NCI-H128 (cell line): ENCODE results near the gene IGF1R.

Experiments
- DNase-seq: peaks from one replicate; lab custom pipeline; 2025; ENCODE audit not compliant: unreplicated experiment; lab: John Stamatoyannopoulos, UW

Gene IGF1R

DNA sequence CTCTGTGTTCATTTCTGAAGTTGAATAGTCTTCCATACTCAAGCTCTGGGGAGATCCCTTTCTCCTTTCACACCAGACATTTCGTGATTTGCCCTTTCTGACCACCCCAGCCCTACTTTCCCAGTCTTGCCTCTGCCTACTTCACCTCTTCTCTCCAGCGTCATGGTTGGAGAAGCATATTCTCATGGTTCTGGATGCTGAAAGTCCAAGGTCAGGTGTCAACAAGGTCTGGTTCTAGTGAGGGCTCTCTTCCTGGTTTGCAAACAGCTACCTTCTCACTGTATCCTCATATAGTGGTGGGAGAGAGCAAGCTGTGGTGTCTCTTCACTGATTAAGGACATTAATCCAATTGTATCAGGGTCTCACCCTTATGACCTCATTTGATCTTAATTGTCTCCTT, 169.4 kb downstream of the IGF1R start:
- DNase-seq: no peak

DNA sequence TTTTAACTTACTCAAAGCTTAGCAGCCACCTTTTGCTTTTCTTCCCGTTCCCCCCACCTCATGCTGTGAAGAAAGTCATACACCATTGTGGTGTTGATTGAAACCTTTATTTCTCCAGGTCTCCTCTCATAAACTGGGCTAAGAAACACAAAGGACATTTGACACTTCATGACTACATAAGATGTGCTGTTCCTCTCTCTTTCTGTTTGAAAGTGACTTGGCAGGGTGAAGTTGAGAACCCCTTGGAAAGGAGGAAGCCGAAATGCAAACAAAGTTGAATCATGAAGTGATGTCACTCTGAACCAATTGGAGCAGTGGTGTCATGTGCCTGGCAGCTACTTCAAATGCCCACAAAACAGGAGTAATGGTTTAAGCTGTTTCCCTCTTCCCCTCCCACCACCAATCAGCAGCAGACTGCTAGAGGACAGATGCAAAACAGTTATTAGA, 174.7 kb downstream of the IGF1R start:
- DNase-seq: no peak

- DNase-seq: no peak
Measured at GRCh38 chr15:98823616-98824015, 175.3 kb downstream of the IGF1R start.

DNA sequence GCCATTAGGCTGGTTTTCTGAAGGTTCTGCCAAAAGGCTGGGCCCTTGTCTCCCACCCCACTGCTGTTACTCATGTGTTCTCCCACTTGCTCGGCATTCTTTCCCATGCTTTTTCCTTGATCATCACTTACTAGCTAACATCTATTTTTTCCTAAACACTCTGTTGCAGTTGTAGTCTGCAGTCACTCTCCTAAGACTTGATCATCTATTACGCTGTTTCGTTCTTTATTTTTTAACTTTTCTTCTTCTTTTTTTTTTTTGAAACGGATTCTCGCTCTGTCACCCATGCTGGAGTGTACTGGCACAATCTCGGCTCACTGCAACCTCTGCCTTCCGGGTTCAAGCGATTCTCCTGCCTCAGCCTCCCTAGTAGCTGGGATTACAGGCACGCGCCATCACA, 176.3 kb downstream of the IGF1R start:
- DNase-seq: no peak

DNA sequence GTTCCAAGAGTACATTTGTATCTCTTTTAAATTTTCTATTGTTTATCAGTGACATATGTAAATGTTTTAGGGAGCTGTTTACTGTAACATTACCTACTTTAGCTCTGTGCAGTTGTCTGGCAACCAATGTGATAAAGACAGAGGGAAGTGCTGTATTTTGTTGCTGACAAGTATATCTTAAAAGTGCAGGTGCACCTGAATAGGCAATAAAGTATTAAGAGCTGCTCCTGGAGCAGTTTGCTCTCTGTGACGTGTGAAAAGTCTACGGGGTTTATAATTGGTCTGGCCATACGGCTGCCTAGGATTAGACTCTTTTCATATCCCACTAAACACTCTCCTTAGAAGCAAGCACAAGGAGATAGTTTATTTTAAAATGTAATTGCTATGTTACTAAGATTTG, 178.3 kb downstream of the IGF1R start:
- DNase-seq: no peak

GRCh38 chr15:98827217-98827616, 178.9 kb downstream of the IGF1R start:
- no peak for DNase-seq

- DNase-seq: no peak
Measured at GRCh38 chr15:98830034-98830634, 181.8 kb downstream of the IGF1R start.

- no peak for DNase-seq
Measured at GRCh38 chr15:98834976-98835375, 186.6 kb downstream of the IGF1R start.

- no peak for DNase-seq
Measured at GRCh38 chr15:98835876-98836275, 187.5 kb downstream of the IGF1R start.

DNA sequence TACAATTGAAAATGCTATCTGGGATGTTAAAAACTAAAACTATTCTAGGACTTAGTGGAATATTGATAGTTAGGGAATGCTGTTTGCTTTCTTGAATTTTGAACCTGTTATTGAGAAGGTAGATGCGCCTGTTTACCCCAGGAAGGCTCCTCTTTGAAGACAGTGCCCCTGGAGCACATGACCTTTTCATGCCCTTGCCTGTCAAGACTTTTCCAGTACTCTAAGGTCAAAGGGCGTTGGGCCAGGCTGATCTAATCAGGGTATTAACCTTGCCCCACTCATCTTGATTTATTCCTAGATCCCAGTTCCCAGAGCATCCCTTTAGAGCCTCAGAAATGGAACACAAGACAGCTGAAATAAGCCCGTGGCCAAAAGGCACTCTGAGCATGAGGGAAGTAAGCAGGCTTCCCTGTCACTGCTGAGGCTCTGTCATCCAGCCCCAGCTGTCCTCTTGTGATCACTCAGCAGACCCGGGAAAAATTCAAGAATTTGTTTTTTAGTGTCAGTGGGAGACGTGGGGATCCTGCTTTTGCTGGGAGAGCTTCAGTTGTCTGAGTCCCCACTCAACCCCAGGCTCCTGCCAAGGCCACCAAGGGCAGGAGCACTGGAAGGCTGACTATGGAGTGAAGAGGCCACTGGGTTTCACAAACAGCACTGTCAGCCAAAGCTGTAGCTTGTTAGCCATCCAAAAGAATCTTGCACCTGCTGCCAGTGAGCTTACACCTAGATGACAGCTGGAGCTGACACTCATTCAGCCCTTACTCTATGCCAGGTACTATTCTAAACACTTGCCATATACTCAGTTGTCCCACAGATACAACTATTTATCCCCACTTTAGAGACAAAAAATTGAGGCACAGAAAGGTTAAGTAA, 190.3 kb downstream of the IGF1R start:
- DNase-seq: no peak

- DNase-seq: no peak
Measured at GRCh38 chr15:98840053-98840452, 191.7 kb downstream of the IGF1R start.

- no peak for DNase-seq
Measured at GRCh38 chr15:98841419-98841970, 193.2 kb downstream of the IGF1R start.

GRCh38 chr15:98842192-98842972, 194.0 kb downstream of the IGF1R start:
- no peak for DNase-seq

GRCh38 chr15:98842973-98843285, 194.6 kb downstream of the IGF1R start:
- DNase-seq: no peak

GRCh38 chr15:98843844-98844243, 195.5 kb downstream of the IGF1R start:
- no peak for DNase-seq

GRCh38 chr15:98844261-98844660, 195.9 kb downstream of the IGF1R start:
- DNase-seq: no peak

DNA sequence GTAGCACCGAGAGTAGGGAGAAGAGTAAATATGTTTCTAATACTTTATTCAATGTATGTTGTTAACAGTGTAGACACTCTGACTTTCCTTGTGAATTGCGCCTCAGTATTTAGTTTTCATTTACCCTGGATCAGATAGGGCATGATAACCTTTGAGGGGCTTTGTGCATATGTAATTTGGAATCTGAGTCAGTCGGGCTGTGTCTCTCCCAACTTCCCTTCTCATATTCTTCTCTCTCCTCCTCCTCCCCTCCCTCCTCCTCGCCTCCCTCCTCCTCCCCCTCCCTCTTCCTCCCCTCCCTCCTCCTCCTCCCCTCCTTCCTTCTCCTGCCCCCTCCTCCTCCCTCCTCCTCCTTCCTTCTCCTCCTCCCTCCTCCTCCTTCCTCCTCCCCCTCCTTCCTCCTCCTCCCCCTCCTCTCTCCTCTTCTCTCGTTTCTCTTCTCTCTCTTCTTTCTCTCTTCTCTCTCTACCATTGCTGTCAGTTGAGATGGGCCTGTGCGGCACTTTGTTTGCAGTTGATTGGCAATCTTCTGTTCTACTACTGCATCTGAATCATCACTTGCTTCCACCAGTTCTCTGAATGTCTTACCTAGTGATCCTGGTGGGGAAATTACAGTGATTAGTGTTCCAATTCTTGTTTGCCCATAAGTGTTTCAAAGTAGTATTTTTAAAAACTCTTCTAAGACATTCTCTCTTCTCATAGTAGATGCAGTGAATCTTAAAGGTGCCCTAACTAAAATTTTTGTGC, 197.0 kb downstream of the IGF1R start:
- DNase-seq: no peak

- DNase-seq: peak; percentile 49
Measured at GRCh38 chr15:98850961-98851572, 202.7 kb downstream of the IGF1R start.

DNA sequence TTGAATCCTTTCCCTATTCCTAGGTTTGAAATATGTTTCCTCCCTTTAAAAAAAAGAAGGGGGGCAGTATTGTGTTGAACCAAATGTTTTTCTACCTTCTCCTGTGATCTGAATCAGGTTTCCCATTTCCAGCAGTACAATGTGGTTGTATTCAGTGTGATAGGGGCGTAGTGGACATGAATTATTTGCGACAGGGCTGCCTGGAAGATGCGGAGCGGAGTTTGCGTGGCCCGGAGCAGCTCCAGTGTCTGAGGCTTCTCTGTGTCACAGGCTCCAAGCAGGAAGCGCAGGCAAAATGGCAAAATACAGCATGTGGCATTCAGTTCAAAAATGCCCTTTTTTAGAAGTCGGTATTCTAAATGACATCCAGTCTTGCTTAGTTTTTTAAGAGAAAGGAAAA, 204.8 kb downstream of the IGF1R start:
- DNase-seq: peak; percentile 58

DNA sequence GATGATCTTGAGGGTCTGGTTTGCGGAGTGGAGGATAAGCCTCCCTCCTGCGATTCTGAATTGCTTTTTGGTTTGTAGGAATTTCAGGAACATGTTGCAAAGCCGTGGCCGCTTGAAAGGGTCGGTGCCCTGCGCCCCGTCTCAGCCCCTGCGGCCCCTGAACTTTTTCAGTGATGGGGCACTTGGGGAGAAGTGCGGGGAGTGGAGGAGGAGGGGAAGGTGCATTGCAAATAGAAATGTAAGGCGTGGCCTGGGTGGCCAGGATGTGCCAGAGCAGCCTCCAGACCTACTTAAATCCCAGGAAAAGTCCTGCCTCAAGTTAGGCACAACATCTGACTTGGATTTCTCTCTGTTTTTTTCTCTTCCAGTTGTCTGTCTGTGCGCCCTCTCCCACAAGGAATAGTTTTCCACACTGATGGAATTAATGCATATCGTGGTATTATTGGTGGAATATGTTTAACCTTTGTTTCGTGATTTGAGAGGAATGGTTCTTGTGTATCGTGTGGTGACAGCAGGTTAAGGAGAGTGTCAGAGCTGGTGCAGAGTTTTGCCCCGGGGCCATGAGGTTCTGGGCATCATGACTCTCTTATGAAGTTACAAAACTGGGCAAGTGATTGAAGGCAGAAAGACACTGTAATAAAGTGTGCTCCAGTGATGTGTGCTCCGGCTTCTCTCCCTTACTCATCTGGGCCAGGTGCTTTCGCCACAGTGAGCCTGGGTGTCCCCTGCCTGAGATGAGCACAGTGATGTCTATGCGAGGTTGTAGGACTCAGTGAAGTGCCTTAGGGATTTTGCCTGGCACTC, 205.5 kb downstream of the IGF1R start:
- no peak for DNase-seq
